ENCODE data around the gene NME4.

Gene NME4

DNA sequence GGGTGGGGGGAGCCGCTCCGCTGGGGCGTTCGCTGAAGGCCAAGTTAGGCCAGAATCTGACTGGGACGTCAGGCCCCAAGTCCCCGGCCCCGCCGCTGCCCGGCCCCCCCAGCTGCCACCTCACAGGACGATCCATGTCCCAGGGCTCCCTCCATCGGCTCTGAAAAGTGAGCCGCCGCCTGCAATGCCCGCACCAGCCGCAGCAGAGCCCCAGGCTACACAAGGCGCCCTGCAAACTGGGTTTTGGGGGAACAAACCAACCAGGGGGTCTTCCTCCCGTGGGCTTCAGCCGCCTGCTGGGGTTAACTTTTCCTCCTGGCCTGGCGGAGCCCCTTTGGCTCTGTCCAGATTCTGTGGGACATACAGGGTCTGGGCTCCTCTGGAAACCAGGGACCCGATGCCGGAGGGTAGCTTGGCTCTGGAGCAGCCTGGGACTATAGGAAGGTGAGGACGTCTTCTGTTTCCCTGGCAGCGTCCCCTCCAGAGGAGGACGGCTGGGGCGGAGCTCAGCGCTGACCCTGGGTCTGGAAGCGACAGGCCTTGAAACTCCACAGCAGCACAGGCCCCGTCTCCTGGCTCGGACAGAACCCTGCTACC is 835 bp downstream of the NME4 start:
- Histone ChIP-seq H3K36me3 (ENCODE audit: insufficient read depth, insufficient read length, low read length) (peaks cover 29% of the 10 kb centered on the region), H3K9me3 (ENCODE audit: insufficient read depth, low read length) (no peaks in the 10 kb centered on the region), H3K4me1 (ENCODE audit: insufficient read depth, insufficient read length) (peaks cover 19% of the 10 kb centered on the region), H3K27me3 (ENCODE audit: insufficient read depth, insufficient read length) (no peaks in the 10 kb centered on the region), H3K4me3 (ENCODE audit: insufficient read length, low read depth) (peak overlapping the region; percentile 36), H3K9ac (ENCODE audit: insufficient read length, low read depth) (peak overlapping the region; percentile 78)
- no peak for DNase-seq (ENCODE audit: low read depth, low spot score)
- no peak for TF ChIP-seq SUZ12 (IDR thresholded peaks at IDR 0.05; ENCODE audit: extremely low read depth, insufficient read depth, insufficient read length)
- TF ChIP-seq ZNF274 (IDR thresholded peaks at IDR 0.05; ENCODE audit: low read depth, low read length) = no peak
- TF ChIP-seq YY1 (IDR thresholded peaks at IDR 0.05; ENCODE audit: insufficient read depth, insufficient read length) = no peak

DNA sequence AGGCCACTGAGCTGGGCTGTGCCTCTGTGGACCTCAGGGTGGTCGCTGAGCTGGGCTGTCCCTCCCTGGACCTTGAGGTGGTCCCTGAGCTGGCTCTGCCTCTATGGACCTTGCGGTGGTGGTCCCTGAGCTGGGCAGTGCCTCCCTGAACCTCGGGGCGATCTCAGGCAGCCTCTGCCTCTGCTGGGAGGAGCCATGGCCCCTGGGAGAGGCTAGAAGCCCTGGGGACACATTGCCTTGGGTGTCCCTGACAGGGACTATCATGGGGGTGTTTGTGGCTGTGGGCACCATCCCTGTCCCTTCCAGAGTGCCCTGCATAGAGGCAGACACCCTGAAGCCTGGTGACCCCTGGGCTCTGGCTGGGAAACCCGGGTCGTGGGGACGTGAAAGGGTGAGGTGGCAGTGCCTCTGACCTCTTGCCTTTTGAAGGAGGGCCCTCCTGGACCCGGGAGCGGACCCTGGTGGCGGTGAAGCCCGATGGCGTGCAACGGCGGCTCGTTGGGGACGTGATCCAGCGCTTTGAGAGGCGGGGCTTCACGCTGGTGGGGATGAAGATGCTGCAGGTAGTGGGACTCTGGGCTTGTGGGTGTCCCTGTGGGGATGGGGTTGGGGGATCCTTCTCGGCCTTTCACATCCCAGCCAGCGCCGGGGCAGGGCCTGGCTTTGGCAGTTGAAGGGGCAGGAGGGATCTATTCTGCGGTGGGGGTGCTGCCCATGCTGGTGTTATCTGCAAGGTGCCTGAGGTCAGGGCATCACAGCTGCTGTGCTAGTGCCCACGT is 1.8 kb downstream of the NME4 start:
- TF ChIP-seq ZNF274 (IDR thresholded peaks at IDR 0.05; ENCODE audit: low read depth, low read length) (no peak), SUZ12 (IDR thresholded peaks at IDR 0.05; ENCODE audit: extremely low read depth, insufficient read depth, insufficient read length) (no peak), YY1 (IDR thresholded peaks at IDR 0.05; ENCODE audit: insufficient read depth, insufficient read length) (no peak)
- Histone ChIP-seq H3K27me3 (ENCODE audit: insufficient read depth, insufficient read length) (no peaks in the 10 kb centered on the region), H3K36me3 (ENCODE audit: insufficient read depth, insufficient read length, low read length) (peaks cover 29% of the 10 kb centered on the region), H3K9ac (ENCODE audit: insufficient read length, low read depth) (peak overlapping the region; percentile 78), H3K4me3 (ENCODE audit: insufficient read length, low read depth) (peak overlapping the region; percentile 1), H3K4me1 (ENCODE audit: insufficient read depth, insufficient read length) (peaks cover 19% of the 10 kb centered on the region), H3K9me3 (ENCODE audit: insufficient read depth, low read length) (no peaks in the 10 kb centered on the region)
- no peak for DNase-seq (ENCODE audit: low read depth, low spot score)

DNA sequence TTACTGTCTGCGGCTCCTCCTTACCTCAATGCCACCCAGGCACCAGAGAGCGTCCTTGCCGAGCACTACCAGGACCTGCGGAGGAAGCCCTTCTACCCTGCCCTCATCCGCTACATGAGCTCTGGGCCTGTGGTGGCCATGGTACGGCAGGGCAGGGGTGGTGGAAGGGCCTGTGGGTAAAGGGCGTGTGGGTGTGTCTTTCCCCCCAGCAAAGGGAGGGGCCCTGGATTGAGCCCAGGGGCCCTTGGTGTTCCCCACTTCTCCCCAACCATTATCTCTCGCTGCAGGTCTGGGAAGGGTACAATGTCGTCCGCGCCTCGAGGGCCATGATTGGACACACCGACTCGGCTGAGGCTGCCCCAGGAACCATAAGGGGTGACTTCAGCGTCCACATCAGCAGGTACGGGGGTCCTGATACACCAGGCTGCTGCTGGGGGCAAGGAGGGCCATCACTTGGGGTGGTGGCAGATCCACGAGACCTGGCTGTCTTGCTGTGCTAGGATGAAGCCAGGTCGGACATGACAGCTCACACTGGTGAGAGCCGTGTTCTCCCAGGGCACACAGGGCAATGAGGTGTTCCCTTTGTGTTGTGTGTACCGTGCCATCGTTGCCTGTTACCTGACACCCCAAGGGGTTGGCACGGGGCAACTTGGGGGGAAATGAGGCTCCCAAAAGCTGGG is 2.5 kb downstream of the NME4 start:
- DNase-seq (ENCODE audit: low read depth, low spot score) = no peak
- peak overlapping the region; percentile 57 for H3K9ac ChIP-seq (ENCODE audit: insufficient read length, low read depth)
- TF ChIP-seq YY1 (IDR thresholded peaks at IDR 0.05; ENCODE audit: insufficient read depth, insufficient read length) (no peak), ZNF274 (IDR thresholded peaks at IDR 0.05; ENCODE audit: low read depth, low read length) (no peak), SUZ12 (IDR thresholded peaks at IDR 0.05; ENCODE audit: extremely low read depth, insufficient read depth, insufficient read length) (no peak)
- no peak overlapping the region for H3K4me3 ChIP-seq (ENCODE audit: insufficient read length, low read depth)
- H3K9me3 ChIP-seq (ENCODE audit: insufficient read depth, low read length) = no peaks in the 10 kb centered on the region
- H3K27me3 ChIP-seq (ENCODE audit: insufficient read depth, insufficient read length) = no peaks in the 10 kb centered on the region
- peaks cover 19% of the 10 kb centered on the region for H3K4me1 ChIP-seq (ENCODE audit: insufficient read depth, insufficient read length)
- H3K36me3 ChIP-seq (ENCODE audit: insufficient read depth, insufficient read length, low read length) = peaks cover 29% of the 10 kb centered on the region

DNA sequence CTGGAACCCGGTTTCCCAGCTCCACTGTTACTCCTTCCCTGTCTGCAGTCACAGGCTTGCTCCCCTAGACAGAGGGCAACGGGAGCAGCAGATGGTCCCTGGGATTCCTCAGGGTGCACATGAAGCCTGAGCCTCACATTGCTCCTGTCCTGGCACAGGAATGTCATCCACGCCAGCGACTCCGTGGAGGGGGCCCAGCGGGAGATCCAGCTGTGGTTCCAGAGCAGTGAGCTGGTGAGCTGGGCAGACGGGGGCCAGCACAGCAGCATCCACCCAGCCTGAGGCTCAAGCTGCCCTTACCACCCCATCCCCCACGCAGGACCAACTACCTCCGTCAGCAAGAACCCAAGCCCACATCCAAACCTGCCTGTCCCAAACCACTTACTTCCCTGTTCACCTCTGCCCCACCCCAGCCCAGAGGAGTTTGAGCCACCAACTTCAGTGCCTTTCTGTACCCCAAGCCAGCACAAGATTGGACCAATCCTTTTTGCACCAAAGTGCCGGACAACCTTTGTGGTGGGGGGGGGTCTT is 3.1 kb downstream of the NME4 start:
- no peaks in the 10 kb centered on the region for H3K9me3 ChIP-seq (ENCODE audit: insufficient read depth, low read length)
- DNase-seq (ENCODE audit: low read depth, low spot score) = no peak
- H3K9ac ChIP-seq (ENCODE audit: insufficient read length, low read depth) = peak overlapping the region; percentile 93
- H3K4me3 ChIP-seq (ENCODE audit: insufficient read length, low read depth) = peak overlapping the region; percentile 80
- peaks cover 33% of the 10 kb centered on the region for H3K36me3 ChIP-seq (ENCODE audit: insufficient read depth, insufficient read length, low read length)
- H3K27me3 ChIP-seq (ENCODE audit: insufficient read depth, insufficient read length) = no peaks in the 10 kb centered on the region
- H3K4me1 ChIP-seq (ENCODE audit: insufficient read depth, insufficient read length) = peaks cover 24% of the 10 kb centered on the region
- TF ChIP-seq ZNF274 (IDR thresholded peaks at IDR 0.05; ENCODE audit: low read depth, low read length) (no peak), YY1 (IDR thresholded peaks at IDR 0.05; ENCODE audit: insufficient read depth, insufficient read length) (no peak), SUZ12 (IDR thresholded peaks at IDR 0.05; ENCODE audit: extremely low read depth, insufficient read depth, insufficient read length) (no peak)

DNA sequence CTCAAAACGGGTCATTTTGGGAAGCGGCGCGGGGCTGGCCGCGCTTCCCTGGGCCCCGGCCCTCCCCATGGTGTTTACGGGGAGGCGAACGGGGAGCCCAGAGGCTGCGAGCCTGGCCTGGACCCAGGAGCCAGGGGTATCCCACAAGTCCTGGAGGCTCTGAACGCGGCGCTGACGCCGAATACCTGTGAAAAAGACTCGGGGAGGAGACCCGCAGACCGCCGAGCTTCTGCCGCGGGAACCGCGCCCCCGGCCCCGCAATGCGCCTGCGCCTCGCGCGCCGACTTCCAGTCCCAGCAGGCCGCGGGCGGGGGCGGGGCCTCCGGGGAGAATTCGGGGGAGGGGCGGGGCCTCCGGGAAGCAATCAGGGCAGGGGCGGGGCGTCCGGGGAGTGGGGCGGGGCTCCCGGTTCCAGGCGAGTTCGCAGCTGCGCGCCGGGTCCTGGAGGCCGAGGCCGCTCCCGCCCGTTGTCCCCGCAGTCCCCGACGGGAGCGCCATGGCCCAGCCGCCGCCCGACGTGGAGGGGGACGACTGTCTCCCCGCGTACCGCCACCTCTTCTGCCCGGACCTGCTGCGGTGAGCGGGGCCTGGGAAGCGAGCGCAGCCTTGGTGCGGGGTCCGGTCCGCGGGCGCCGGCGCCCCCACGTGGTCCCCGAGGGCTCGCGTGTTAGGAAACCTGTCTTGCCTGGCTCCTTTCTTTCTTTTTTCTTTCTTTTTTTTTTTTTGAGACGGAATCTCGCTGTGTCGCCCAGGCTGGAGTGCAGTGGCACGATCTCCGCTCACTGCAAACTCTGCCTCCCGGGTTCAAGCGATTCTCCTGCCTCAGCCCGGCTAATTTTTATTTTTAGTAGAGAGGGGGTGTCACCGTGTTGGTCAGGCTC is 4.7 kb downstream of the NME4 start, which contains the start of gene DECR2:
DECR2 (plus strand) TSS at position 418 of the 881 bp plus-strand sequence; CDS start at position 497, 79 bp downstream.
- H3K4me3 ChIP-seq (ENCODE audit: insufficient read length, low read depth) = peak within 1 kb of the TSS; percentile 80
- no peaks in the 10 kb centered on the region for H3K9me3 ChIP-seq (ENCODE audit: insufficient read depth, low read length)
- H3K9ac ChIP-seq (ENCODE audit: insufficient read length, low read depth) = peak within 1 kb of the TSS; percentile 93
- H3K36me3 ChIP-seq (ENCODE audit: insufficient read depth, insufficient read length, low read length) = peaks cover 41% of the 10 kb centered on the region
- no peaks in the 10 kb centered on the region for H3K27me3 ChIP-seq (ENCODE audit: insufficient read depth, insufficient read length)
- TF ChIP-seq ZNF274 (IDR thresholded peaks at IDR 0.05; ENCODE audit: low read depth, low read length) = no peak
- no peak for TF ChIP-seq YY1 (IDR thresholded peaks at IDR 0.05; ENCODE audit: insufficient read depth, insufficient read length)
- no peak for TF ChIP-seq SUZ12 (IDR thresholded peaks at IDR 0.05; ENCODE audit: extremely low read depth, insufficient read depth, insufficient read length)
- DNase-seq (ENCODE audit: low read depth, low spot score) = peak; percentile 85
- H3K4me1 ChIP-seq (ENCODE audit: insufficient read depth, insufficient read length) = peaks cover 27% of the 10 kb centered on the region

DNA sequence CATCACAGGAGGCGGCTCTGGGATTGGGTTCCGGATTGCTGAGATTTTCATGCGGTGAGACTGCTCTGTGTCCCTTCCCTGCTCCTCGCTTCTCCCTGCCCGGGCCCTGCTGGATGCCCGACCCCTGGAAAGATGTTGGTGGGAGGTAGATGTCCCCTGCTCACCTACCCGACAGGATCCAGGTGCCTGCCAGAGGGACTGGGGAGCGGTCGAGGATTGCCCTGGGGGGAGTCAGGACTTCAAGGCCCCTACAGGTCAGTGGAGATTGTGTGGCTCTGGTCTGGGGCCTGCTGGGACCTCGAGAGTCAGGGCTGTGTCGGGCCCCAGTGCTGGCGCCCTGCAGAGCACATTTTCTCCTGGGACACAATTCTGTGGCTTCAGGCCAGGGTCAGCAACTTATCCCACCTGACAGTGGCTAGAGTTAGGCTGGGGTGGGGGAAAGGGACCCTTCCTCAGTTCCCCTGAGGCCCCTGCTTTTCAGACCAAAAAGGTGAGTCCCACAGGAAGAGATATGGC is 8.0 kb downstream of the NME4 start:
- H3K4me1 ChIP-seq (ENCODE audit: insufficient read depth, insufficient read length) = peaks cover 10% of the 10 kb centered on the region
- no peak for DNase-seq (ENCODE audit: low read depth, low spot score)
- peaks cover 33% of the 10 kb centered on the region for H3K36me3 ChIP-seq (ENCODE audit: insufficient read depth, insufficient read length, low read length)
- H3K27me3 ChIP-seq (ENCODE audit: insufficient read depth, insufficient read length) = no peaks in the 10 kb centered on the region
- H3K4me3 ChIP-seq (ENCODE audit: insufficient read length, low read depth) = no peak overlapping the region
- H3K9ac ChIP-seq (ENCODE audit: insufficient read length, low read depth) = peak overlapping the region; percentile 9
- TF ChIP-seq SUZ12 (IDR thresholded peaks at IDR 0.05; ENCODE audit: extremely low read depth, insufficient read depth, insufficient read length) (no peak), ZNF274 (IDR thresholded peaks at IDR 0.05; ENCODE audit: low read depth, low read length) (no peak), YY1 (IDR thresholded peaks at IDR 0.05; ENCODE audit: insufficient read depth, insufficient read length) (no peak)
- no peaks in the 10 kb centered on the region for H3K9me3 ChIP-seq (ENCODE audit: insufficient read depth, low read length)
